ENCODE data around the gene ZBTB16.

DNA sequence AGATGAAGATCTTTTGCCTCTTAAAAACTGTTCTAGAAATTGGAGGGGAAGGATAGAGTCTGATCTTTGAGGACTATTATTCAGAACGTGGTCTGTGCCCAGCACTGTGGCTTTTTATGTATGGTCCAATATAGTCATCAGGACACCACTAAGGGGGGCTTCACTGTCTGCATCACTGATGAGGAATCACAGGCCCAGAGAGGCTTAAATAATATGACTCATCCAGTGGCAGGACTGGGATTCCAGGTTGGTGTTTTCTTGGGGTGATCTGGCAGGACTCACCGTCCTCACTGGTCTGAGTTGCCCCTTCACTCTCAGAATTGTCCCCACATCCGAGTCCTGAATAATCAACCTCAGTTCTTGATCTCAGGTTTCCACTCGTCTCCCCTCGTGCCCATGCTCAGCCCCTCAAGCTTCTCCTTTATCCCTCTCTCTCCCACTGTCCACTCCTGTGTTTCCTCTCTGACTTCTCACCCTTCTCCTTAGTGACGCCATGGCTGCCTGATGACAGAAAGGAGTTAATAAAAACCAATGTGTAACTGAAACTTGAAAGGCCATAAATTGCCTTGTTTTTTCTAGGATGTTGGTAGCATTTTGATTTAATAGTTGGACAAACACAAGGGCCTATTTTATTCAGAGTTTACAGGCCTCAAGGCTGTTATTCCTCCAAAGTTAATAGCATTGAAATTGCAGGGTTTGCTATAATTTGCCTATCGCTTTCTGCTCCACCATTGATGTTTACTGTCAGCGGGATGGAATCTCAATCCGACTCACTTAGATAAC, 141.0 kb downstream of the ZBTB16 start:
- TF ChIP-seq, protein P1, sequence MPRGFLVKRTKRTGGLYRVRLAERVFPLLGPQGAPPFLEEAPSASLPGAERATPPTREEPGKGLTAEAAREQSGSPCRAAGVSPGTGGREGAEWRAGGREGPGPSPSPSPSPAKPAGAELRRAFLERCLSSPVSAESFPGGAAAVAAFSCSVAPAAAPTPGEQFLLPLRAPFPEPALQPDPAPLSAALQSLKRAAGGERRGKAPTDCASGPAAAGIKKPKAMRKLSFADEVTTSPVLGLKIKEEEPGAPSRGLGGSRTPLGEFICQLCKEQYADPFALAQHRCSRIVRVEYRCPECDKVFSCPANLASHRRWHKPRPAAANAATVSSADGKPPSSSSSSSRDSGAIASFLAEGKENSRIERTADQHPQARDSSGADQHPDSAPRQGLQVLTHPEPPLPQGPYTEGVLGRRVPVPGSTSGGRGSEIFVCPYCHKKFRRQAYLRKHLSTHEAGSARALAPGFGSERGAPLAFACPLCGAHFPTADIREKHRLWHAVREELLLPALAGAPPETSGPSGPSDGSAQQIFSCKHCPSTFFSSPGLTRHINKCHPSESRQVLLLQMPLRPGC (tag by site-specific recombination; IDR thresholded peaks at IDR 0.05) = no peak
- TF ChIP-seq, protein P2, sequence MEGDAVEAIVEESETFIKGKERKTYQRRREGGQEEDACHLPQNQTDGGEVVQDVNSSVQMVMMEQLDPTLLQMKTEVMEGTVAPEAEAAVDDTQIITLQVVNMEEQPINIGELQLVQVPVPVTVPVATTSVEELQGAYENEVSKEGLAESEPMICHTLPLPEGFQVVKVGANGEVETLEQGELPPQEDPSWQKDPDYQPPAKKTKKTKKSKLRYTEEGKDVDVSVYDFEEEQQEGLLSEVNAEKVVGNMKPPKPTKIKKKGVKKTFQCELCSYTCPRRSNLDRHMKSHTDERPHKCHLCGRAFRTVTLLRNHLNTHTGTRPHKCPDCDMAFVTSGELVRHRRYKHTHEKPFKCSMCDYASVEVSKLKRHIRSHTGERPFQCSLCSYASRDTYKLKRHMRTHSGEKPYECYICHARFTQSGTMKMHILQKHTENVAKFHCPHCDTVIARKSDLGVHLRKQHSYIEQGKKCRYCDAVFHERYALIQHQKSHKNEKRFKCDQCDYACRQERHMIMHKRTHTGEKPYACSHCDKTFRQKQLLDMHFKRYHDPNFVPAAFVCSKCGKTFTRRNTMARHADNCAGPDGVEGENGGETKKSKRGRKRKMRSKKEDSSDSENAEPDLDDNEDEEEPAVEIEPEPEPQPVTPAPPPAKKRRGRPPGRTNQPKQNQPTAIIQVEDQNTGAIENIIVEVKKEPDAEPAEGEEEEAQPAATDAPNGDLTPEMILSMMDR (tag by site-specific recombination; IDR thresholded peaks at IDR 0.05) = no peak
- TF ChIP-seq ZFP69B (tag by site-specific recombination; IDR thresholded peaks at IDR 0.05) = no peak
- no peak for TF ChIP-seq ZNF561 (tag by site-specific recombination; IDR thresholded peaks at IDR 0.05; ENCODE audit: borderline replicate concordance)
- TF ChIP-seq ZNF184 (tag by site-specific recombination; IDR thresholded peaks at IDR 0.05) = no peak
- no peak for TF ChIP-seq ZNF280C (tag by site-specific recombination; IDR thresholded peaks at IDR 0.05)
- no peak for TF ChIP-seq ZNF24 (tag by site-specific recombination; IDR thresholded peaks at IDR 0.05)
- TF ChIP-seq ZBTB8A (tag by site-specific recombination; IDR thresholded peaks at IDR 0.05) = no peak
- no peak for TF ChIP-seq ZNF223 (tag by site-specific recombination; IDR thresholded peaks at IDR 0.05)

Measured in HEK293 (cell line).